LNCaP clone FGC (cell line): Measurements from ENCODE around the gene ATP2B2.

Source experiments
- DNase-seq: peaks from one replicate; pipeline ENCODE4 v3.0.0-alpha.2; 2011; ENCODE audit warnings: low read depth
- H3K4me3 ChIP-seq: 2 replicates; pipeline ENCODE4 v1.5.1; 2011; ENCODE audit warnings: mild to moderate bottlenecking, low read depth, low read length, control low read depth
- TF ChIP-seq, protein P1 (sequence below): IDR thresholded peaks from 2 replicates; pipeline ENCODE4 v1.5.1; 2012; ENCODE audit warnings: mild to moderate bottlenecking; ENCODE audit not compliant: control insufficient read depth, insufficient read depth; ENCODE audit errors: extremely low read depth

ATP2B2 gene

DNA sequence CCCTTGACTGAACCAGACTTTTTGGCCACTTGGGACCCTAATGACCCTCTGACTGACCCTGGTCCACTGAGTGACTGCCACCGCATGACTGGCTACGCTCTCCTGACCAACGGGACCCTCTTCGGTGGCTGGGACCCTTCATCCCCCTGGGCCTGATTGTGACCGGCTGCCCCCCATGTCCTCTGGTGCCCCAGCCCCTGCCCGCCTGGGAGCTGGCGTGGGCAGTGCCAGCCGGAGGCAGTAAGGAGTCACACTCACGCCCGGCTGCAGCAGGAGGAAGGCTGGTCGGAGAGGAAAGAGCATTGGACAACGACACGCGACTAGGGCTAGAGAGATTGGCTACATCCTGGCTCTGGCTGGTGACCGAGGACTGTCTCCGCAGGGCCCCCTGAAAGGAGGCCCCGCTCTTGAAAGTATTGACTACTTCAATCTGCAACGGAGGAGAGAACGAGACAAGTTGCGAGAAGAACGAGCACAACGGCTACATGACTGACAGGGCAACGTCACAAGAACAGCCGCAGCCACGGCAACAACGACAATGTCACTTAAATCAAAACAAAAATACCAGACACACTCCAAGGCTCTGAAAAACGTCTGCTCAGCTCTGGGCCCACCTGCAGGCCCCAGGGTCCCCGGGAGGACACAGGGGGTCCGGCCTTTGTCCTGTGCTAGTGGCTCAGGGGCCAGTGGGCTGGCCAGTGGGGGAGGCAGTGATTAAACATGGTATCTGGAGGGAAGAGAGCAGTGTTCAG is 169.3 kb downstream of the ATP2B2 start:
- no peak overlapping the region for H3K4me3 ChIP-seq
- TF ChIP-seq, protein P1, sequence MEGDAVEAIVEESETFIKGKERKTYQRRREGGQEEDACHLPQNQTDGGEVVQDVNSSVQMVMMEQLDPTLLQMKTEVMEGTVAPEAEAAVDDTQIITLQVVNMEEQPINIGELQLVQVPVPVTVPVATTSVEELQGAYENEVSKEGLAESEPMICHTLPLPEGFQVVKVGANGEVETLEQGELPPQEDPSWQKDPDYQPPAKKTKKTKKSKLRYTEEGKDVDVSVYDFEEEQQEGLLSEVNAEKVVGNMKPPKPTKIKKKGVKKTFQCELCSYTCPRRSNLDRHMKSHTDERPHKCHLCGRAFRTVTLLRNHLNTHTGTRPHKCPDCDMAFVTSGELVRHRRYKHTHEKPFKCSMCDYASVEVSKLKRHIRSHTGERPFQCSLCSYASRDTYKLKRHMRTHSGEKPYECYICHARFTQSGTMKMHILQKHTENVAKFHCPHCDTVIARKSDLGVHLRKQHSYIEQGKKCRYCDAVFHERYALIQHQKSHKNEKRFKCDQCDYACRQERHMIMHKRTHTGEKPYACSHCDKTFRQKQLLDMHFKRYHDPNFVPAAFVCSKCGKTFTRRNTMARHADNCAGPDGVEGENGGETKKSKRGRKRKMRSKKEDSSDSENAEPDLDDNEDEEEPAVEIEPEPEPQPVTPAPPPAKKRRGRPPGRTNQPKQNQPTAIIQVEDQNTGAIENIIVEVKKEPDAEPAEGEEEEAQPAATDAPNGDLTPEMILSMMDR: no peak
- no peak for DNase-seq

DNA sequence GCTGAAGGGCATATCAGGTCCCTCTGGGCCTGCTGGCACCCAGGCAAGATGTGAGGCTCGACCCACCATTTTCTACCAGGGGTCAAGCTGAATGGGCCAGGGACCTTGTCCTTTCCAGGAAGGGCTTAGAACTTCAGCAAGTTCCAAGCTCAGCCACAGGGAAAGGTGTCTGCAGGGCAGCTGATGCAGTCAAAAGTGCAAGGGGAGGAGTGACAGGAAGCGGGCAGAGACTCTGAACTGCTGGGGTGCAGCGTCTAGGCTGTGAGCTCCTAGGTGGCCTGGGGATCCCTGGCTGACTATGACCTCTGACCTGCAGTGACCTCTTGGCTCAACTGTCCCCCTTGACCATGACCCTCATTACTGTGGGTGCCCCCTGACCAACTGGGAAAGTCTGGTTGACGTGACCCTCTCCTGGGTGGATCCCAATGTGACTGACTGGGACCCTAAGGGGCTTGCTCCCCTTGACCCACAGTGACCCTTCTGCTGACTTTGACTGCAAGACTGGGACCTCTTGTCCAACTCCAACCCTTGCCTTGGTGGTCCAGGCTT is 170.1 kb downstream of the ATP2B2 start:
- no peak for DNase-seq
- TF ChIP-seq, protein P1: no peak

DNA sequence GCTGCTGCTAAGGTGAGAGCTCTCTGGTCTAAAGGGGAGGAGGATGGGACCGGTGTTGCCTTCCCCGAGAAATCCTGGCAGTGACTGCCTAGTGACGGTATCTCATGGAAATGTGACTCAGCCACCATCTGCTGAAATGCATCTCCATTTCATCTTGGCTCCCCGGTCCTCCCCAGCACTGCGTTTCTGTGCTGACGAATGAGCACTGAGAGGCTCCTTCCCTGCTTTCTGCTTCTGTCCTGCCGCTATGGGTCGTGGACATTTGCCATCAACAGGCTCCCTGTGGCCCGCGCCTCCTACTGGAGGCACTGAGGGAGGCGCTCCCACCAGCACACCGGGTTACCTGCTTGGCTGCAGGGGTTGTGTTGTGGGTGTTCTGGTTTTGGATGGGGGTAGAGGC is 170.9 kb downstream of the ATP2B2 start:
- DNase-seq: no peak
- H3K4me3 ChIP-seq: no peak overlapping the region
- TF ChIP-seq, protein P1: peak; percentile 50; the same call in 1 of the 2 replicates

More for the DNA sequence above, 170.1 kb downstream of the ATP2B2 start:
- no peak overlapping the region for H3K4me3 ChIP-seq

DNA sequence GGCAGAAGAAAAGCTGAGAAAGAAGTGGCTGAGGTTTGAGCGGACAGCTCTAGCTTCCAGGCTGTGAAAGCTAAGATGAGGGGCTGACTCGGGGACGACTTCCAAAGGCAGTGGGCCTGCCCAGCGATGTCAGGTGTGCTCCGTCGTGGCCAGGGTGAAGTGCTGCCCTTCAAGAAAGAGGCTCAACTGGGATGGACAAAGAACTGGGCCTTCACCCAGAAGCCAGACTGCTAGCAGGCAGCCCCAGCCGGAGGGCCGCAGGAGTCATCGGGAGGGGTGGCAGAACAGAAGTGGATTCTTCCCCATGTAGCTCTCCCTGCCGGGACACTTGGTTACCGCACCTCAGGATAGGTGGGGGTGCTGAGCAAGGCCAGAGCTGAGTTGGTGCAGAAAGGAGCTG is 171.3 kb downstream of the ATP2B2 start:
- H3K4me3 ChIP-seq: no peak overlapping the region
- TF ChIP-seq, protein P1: no peak
- DNase-seq: no peak

DNA sequence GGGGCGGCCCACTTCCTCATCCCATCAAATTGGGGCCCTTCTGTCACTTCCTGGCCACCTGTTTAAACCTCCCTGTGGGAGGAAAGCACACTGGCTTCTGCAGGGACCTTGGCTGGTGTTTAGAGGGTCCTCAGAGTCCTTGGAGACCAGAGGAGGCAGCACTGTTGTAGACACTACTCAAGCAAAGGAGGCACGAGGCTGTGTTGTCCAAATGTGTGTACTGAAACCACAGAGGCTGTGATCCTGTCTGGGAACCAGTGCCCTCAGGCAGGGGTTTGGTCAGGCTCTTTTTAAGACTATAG is 172.1 kb downstream of the ATP2B2 start:
- H3K4me3 ChIP-seq: no peak overlapping the region
- TF ChIP-seq, protein P1: no peak
- no peak for DNase-seq

DNA sequence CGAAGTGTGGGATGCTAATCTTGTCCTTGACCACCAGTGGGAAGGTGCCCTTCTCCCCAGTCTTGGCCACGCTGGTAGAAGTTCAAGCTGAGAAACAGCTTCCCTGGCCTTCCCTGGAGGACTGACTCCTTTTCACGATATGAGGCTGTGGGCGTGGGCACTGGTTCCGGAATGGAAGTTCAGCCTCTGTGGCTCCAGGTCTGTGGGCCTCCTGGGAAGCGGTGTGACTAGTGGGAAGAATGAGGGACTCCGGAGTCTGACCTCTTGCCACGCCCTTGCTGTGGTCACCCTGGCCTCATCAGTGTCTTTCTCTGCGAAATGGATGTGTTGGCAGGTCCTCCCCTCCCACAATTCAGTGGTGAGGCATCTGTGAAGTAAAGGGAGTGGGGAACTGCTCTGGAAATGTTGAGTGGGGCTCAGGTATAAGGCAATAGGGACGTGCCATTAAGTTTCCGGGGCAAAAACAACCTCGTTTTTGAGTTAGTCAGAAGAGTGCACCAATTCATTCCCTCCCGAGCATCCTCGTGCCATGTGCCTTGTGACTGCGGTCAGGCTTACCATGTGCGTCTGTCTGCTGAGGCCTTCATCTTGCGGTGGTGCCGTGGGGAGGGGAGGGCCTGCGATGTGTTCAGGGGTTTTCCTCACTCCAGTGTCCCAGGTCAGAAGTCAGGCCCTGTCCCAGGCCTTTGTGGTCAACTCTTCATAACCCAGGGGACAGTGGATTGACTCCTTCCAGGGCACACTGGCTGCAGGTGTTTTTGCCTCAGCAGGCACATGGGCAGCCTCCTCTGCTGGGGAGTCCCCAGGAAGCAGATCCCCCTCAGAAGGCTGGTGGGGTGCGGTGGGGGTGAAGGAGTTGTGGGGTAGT is 172.7 kb downstream of the ATP2B2 start:
- TF ChIP-seq, protein P1: no peak

DNA sequence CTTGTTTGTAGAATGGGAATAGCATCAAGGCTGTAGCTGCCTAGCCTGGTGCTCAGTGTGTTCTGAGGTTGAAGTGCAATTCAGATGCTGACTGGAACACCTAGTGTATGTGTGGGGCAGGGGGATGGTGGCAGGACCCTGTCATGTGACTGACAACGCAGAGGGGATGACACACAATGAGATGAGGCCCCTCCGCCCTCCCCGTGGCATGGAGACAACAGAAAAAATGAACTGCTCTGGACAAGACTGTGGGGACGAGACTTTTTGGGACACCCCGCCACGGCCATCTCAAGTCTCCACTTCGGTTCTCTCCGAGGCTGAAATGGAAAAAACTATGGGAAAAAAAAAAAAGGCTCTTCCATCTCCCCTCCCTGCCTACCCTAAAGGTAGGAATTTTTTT is 174.1 kb downstream of the ATP2B2 start:
- DNase-seq: no peak
- no peak overlapping the region for H3K4me3 ChIP-seq
- TF ChIP-seq, protein P1: no peak

More for the DNA sequence above, 172.7 kb downstream of the ATP2B2 start:
- H3K4me3 ChIP-seq: no peak overlapping the region
- no peak for DNase-seq
